ENCODE data around the gene NKAIN2. TPM values are rescaled to one million over a fixed set of nuclear protein-coding genes. Genes with fewer than 3 reads are reported as not detected.

The NKAIN2 gene
- total RNA-seq, 1 donor from 2014 or later, result 109 TPM

GRCh38 chr6:123805921-123806320 is 2.3 kb downstream of the NKAIN2 start:
- no peak for DNase-seq (ENCODE audit: low spot score in 2 of 2)
- no peak for FAIRE-seq

- FAIRE-seq (no peak), DNase-seq (ENCODE audit: low spot score in 2 of 2) (no peak)
Measured at GRCh38 chr6:123806561-123806960, 2.9 kb downstream of the NKAIN2 start.

GRCh38 chr6:123808556-123808955 is 4.9 kb downstream of the NKAIN2 start:
- DNase-seq (ENCODE audit: low spot score in 2 of 2) (no peak), FAIRE-seq (no peak)

- DNase-seq (ENCODE audit: low spot score in 2 of 2) (no peak), FAIRE-seq (no peak)
Measured at GRCh38 chr6:123810214-123810613, 6.5 kb downstream of the NKAIN2 start.

GRCh38 chr6:123810948-123811347 is 7.3 kb downstream of the NKAIN2 start:
- FAIRE-seq, result no peak
- DNase-seq (ENCODE audit: low spot score in 2 of 2), result no peak

GRCh38 chr6:123811378-123811777 is 7.7 kb downstream of the NKAIN2 start:
- FAIRE-seq (no peak), DNase-seq (ENCODE audit: low spot score in 2 of 2) (no peak)

GRCh38 chr6:123812621-123813020 is 9.0 kb downstream of the NKAIN2 start:
- FAIRE-seq (no peak), DNase-seq (ENCODE audit: low spot score in 2 of 2) (no peak)

- FAIRE-seq, result no peak
- no peak for DNase-seq (ENCODE audit: low spot score in 2 of 2)
Measured at GRCh38 chr6:123821112-123821511, 17.4 kb downstream of the NKAIN2 start.

- FAIRE-seq (no peak), DNase-seq (ENCODE audit: low spot score in 2 of 2) (no peak)
Measured at GRCh38 chr6:123829302-123829953, 25.8 kb downstream of the NKAIN2 start.

- DNase-seq (ENCODE audit: low spot score in 2 of 2) (no peak), FAIRE-seq (no peak)
Measured at GRCh38 chr6:123830120-123830519, 26.5 kb downstream of the NKAIN2 start.

- FAIRE-seq, result no peak
Measured at GRCh38 chr6:123838505-123839234, 35.0 kb downstream of the NKAIN2 start.

GRCh38 chr6:123841067-123841896 is 37.6 kb downstream of the NKAIN2 start:
- DNase-seq (ENCODE audit: low spot score in 2 of 2), result no peak
- FAIRE-seq, result no peak

More at GRCh38 chr6:123838505-123839234, 35.0 kb downstream of the NKAIN2 start:
- DNase-seq (ENCODE audit: low spot score in 2 of 2), result no peak

GRCh38 chr6:123844011-123844410 is 40.3 kb downstream of the NKAIN2 start:
- no peak for FAIRE-seq

GRCh38 chr6:123848347-123848746 is 44.7 kb downstream of the NKAIN2 start:
- DNase-seq (ENCODE audit: low spot score in 2 of 2) (no peak), FAIRE-seq (no peak)

More at GRCh38 chr6:123844011-123844410, 40.3 kb downstream of the NKAIN2 start:
- DNase-seq (ENCODE audit: low spot score in 2 of 2), result no peak

GRCh38 chr6:123849406-123849805 is 45.7 kb downstream of the NKAIN2 start:
- DNase-seq (ENCODE audit: low spot score in 2 of 2), result no peak
- no peak for FAIRE-seq

- FAIRE-seq (no peak), DNase-seq (ENCODE audit: low spot score in 2 of 2) (no peak)
Measured at GRCh38 chr6:123850555-123850954, 46.9 kb downstream of the NKAIN2 start.

- no peak for FAIRE-seq
- DNase-seq (ENCODE audit: low spot score in 2 of 2), result no peak
Measured at GRCh38 chr6:123854201-123854600, 50.5 kb downstream of the NKAIN2 start.

- FAIRE-seq, result no peak
Measured at GRCh38 chr6:123855506-123855905, 51.8 kb downstream of the NKAIN2 start.

GRCh38 chr6:123859291-123859690 is 55.6 kb downstream of the NKAIN2 start:
- FAIRE-seq, result no peak
- DNase-seq (ENCODE audit: low spot score in 2 of 2), result no peak

More at GRCh38 chr6:123855506-123855905, 51.8 kb downstream of the NKAIN2 start:
- DNase-seq (ENCODE audit: low spot score in 2 of 2), result no peak

GRCh38 chr6:123869334-123869733 is 65.7 kb downstream of the NKAIN2 start:
- no peak for FAIRE-seq
- DNase-seq (ENCODE audit: low spot score in 2 of 2), result no peak

GRCh38 chr6:123873974-123874373 is 70.3 kb downstream of the NKAIN2 start:
- no peak for FAIRE-seq
- DNase-seq (ENCODE audit: low spot score in 2 of 2), result no peak
